ENCODE data around the gene RPS6KA2. TPM values are rescaled to one million over a fixed set of nuclear protein-coding genes. Genes with fewer than 3 reads are reported as not detected.

The RPS6KA2 gene
- total RNA-seq, 4 donors from 2014 or later, result 55.4 to 119 (median 76.4) TPM

- 1 to 7% methylated on average over 2 to 14 of the region's 49 CpGs for WGBS, 2 donors (ENCODE audit: low coverage in 1 of 2)
- Histone ChIP-seq H3K27me3 (no peaks in the 10 kb centered on the region), H3K9me3 (no peaks in the 10 kb centered on the region), H3K4me3 (peak overlapping the region; percentile 63 to 69), H3K27ac (peak overlapping the region; percentile 67 to 97 (median 94)), H3K4me1 (peaks cover 0 to 37% (median 0%) of the 10 kb centered on the region in 3 donors), H3K36me3 (no peaks in the 10 kb centered on the region)
- ATAC-seq, result peak; percentile 24
- no peak for TF ChIP-seq EP300 (IDR thresholded peaks at IDR 0.05)
- TF ChIP-seq POLR2A (IDR thresholded peaks at IDR 0.05), result no peak
- peak; percentile 47 for TF ChIP-seq POLR2AphosphoS5 (IDR thresholded peaks at IDR 0.05)
- TF ChIP-seq CTCF (IDR thresholded peaks at IDR 0.05), result peak; percentile 65 to 92 (median 70)
These were observed 245.1 kb downstream of the RPS6KA2 start for GRCh38 chr6:166381733-166382499.

- TF ChIP-seq POLR2AphosphoS5 (IDR thresholded peaks at IDR 0.05) (no peak), CTCF (IDR thresholded peaks at IDR 0.05) (no peak), POLR2A (IDR thresholded peaks at IDR 0.05) (no peak), EP300 (IDR thresholded peaks at IDR 0.05) (no peak)
- Histone ChIP-seq H3K27ac (peak overlapping the region in 3 of 4 donors; percentile 92 to 97 (median 95)), H3K9me3 (no peaks in the 10 kb centered on the region), H3K4me3 (peak overlapping the region; percentile 63 to 69), H3K27me3 (no peaks in the 10 kb centered on the region), H3K36me3 (no peaks in the 10 kb centered on the region), H3K4me1 (peaks cover 0 to 37% (median 0%) of the 10 kb centered on the region in 3 donors)
- no peak for ATAC-seq
- 39 to 57% methylated on average over 6 of the region's 6 CpGs for WGBS, 2 donors (ENCODE audit: low coverage in 1 of 2)
These were observed 245.7 kb downstream of the RPS6KA2 start for GRCh38 chr6:166381381-166381732.

- Histone ChIP-seq H3K36me3 (no peaks in the 10 kb centered on the region), H3K27ac (no peak overlapping the region), H3K4me1 (peaks cover 0 to 37% (median 0%) of the 10 kb centered on the region in 3 donors), H3K27me3 (no peaks in the 10 kb centered on the region), H3K9me3 (no peaks in the 10 kb centered on the region), H3K4me3 (no peak overlapping the region)
- TF ChIP-seq POLR2AphosphoS5 (IDR thresholded peaks at IDR 0.05) (no peak), EP300 (IDR thresholded peaks at IDR 0.05) (no peak), CTCF (IDR thresholded peaks at IDR 0.05) (no peak), POLR2A (IDR thresholded peaks at IDR 0.05) (no peak)
- 69 to 75% methylated on average over 4 of the region's 4 CpGs for WGBS, 2 donors (ENCODE audit: low coverage in 1 of 2)
- no peak for ATAC-seq
These were observed 247.3 kb downstream of the RPS6KA2 start for GRCh38 chr6:166379800-166380199.

- Histone ChIP-seq H3K36me3 (no peaks in the 10 kb centered on the region), H3K27ac (no peak overlapping the region), H3K9me3 (no peaks in the 10 kb centered on the region), H3K4me3 (no peak overlapping the region), H3K4me1 (peaks cover 0 to 33% (median 0%) of the 10 kb centered on the region in 3 donors), H3K27me3 (no peaks in the 10 kb centered on the region)
- 100% methylated on average over 1 of the region's 1 CpG for whole genome bisulfite sequencing, 2 donors (ENCODE audit: low coverage in 1 of 2)
- ATAC-seq, result no peak
- TF ChIP-seq CTCF (IDR thresholded peaks at IDR 0.05) (no peak), POLR2AphosphoS5 (IDR thresholded peaks at IDR 0.05) (no peak), POLR2A (IDR thresholded peaks at IDR 0.05) (no peak), EP300 (IDR thresholded peaks at IDR 0.05) (no peak)
These were observed 247.9 kb downstream of the RPS6KA2 start for GRCh38 chr6:166379103-166379586.

- no peak overlapping the region for H3K27ac ChIP-seq
- no peaks in the 10 kb centered on the region for H3K27me3 ChIP-seq
- no peak for ATAC-seq
- WGBS, 2 donors (ENCODE audit: low coverage in 1 of 2), result 0 to 50% methylated on average over 1 to 2 of the region's 2 CpGs
- no peak overlapping the region for H3K4me3 ChIP-seq
- H3K4me1 ChIP-seq, result peaks cover 0 to 26% (median 0%) of the 10 kb centered on the region in 3 donors
- H3K9me3 ChIP-seq, result no peaks in the 10 kb centered on the region
- TF ChIP-seq EP300 (IDR thresholded peaks at IDR 0.05) (no peak), POLR2AphosphoS5 (IDR thresholded peaks at IDR 0.05) (no peak), CTCF (IDR thresholded peaks at IDR 0.05) (no peak), POLR2A (IDR thresholded peaks at IDR 0.05) (no peak)
- H3K36me3 ChIP-seq, result no peaks in the 10 kb centered on the region
These were observed 249.3 kb downstream of the RPS6KA2 start for GRCh38 chr6:166377721-166378120.

Measured in gastroesophageal sphincter (tissue), 4 donors.